DND-41 (cell line): ENCODE results near the gene FAM3B.

Experiments
- EZH2 ChIP-seq: IDR thresholded peaks from 3 replicates; pipeline ENCODE4 v1.6.1; 2012; ENCODE audit warnings: borderline replicate concordance, low read depth, mild to moderate bottlenecking, moderate library complexity, low read length, inconsistent platforms; ENCODE audit not compliant: severe bottlenecking
- TF ChIP-seq, protein P1 (sequence below): IDR thresholded peaks from 2 replicates; pipeline ENCODE4 v1.5.1; 2012; ENCODE audit warnings: borderline replicate concordance, low read length, moderate library complexity, mild to moderate bottlenecking; ENCODE audit not compliant: poor library complexity, severe bottlenecking; ENCODE audit errors: extremely low read depth

DNA sequence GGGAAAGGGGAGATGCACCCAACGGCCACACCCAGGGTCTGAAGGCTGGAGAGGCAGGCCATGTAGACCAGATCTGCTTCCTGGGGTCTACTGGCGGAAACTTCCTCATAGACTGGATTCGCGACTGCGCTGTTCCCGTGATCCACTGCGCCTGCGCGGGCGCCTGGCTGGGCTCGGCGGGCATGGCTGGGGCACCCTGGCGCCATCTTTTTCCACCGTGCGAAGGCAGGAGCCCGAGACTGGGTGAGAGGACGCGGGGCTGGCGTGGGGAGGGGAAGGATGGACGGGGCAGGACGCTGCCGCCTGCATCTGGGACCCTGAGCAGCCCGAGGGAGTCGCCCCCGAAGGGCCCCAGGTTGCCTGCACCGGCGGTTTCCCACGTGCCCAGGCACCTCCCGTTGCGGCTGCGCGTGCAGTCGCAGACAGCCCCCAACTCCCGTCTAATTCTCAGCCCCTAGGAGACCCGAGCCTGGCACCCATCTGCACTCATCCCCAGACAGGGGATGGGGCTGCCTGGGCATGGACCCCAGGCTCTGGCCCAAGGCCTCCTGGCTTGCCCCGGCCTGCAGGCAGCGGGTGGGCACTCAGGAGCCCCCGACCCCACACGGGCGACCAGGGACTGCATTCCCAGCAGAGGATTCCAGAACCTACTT lies 12.4 kb upstream of the FAM3B start:
- TF ChIP-seq, protein P1, sequence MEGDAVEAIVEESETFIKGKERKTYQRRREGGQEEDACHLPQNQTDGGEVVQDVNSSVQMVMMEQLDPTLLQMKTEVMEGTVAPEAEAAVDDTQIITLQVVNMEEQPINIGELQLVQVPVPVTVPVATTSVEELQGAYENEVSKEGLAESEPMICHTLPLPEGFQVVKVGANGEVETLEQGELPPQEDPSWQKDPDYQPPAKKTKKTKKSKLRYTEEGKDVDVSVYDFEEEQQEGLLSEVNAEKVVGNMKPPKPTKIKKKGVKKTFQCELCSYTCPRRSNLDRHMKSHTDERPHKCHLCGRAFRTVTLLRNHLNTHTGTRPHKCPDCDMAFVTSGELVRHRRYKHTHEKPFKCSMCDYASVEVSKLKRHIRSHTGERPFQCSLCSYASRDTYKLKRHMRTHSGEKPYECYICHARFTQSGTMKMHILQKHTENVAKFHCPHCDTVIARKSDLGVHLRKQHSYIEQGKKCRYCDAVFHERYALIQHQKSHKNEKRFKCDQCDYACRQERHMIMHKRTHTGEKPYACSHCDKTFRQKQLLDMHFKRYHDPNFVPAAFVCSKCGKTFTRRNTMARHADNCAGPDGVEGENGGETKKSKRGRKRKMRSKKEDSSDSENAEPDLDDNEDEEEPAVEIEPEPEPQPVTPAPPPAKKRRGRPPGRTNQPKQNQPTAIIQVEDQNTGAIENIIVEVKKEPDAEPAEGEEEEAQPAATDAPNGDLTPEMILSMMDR = no peak
- no peak for TF ChIP-seq EZH2
